SK-N-SH (cell line): Measurements from ENCODE around the gene IL17REL. TPM values are rescaled to one million over a fixed set of nuclear protein-coding genes. Genes with fewer than 3 reads are reported as not detected.

Experiments
- CTCF ChIA-PET: fragments of 300-600, 350-600 bp; formaldehyde crosslinking; extraction: SDS; loops from one replicate; lab custom pipeline; 2021; lab: Yijun Ruan, JAX
- POLR2A ChIA-PET: fragments of 350-600 bp; sonication (Branson Sonifier 250); formaldehyde crosslinking; extraction: SDS; loops from one replicate; lab custom pipeline; 2020; ENCODE audit warnings: antibody characterized with exemption, inconsistent platforms; lab: Yijun Ruan, JAX
- DNase-seq: peaks from one replicate; pipeline ENCODE4 v3.0.0; 2012
- H2AFZ ChIP-seq: fragments of 200-600 bp; sonication (generic); 2 replicates; pipeline ENCODE4 v1.8.1; 2016; ENCODE audit warnings: antibody characterized with exemption, mild to moderate bottlenecking, low read depth
- H3F3A ChIP-seq: fragments of 200-600 bp; sonication (generic); replicated peaks from 2 replicates; pipeline ENCODE3; 2016; ENCODE audit warnings: antibody characterized with exemption, mild to moderate bottlenecking; ENCODE audit not compliant: insufficient read depth
- H3K27ac ChIP-seq, 2 experiments: fragments of 200-500 bp in 1 of 2; fragments of 200-600 bp in 1 of 2; sonication (Bioruptor generic) in 1 of 2; sonication (generic), shearing (Covaris generic) in 1 of 2; 2 replicates each; pipeline versions ENCODE4 v1.5.1 to v1.6.1; 2014 to 2016; ENCODE audit warnings: low read depth in 2 of 2, inconsistent platforms in 1 of 2, low read length in 1 of 2, mild to moderate bottlenecking in 1 of 2, mixed read lengths in 1 of 2
- H3K27me3 ChIP-seq: fragments of 200-600 bp; sonication (generic), shearing (Covaris generic); 2 replicates; pipeline ENCODE4 v1.6.1; 2016; ENCODE audit warnings: mixed run types; ENCODE audit not compliant: insufficient read depth
- H3K36me3 ChIP-seq, 2 experiments: fragments of 200-500 bp in 1 of 2; fragments of 200-600 bp in 1 of 2; sonication (Bioruptor generic) in 1 of 2; sonication (generic) in 1 of 2; replicated peaks in 1 of 2; 2 replicates each; pipeline versions ENCODE3 to v1.5.1; 2014 to 2016; ENCODE audit warnings: low read length in 1 of 2, mild to moderate bottlenecking in 1 of 2; ENCODE audit not compliant: insufficient read depth in 2 of 2, control insufficient read depth in 1 of 2
- H3K4me1 ChIP-seq, 2 experiments: fragments of 200-500 bp in 1 of 2; fragments of 200-600 bp in 1 of 2; sonication (Bioruptor generic) in 1 of 2; sonication (generic), shearing (Covaris generic) in 1 of 2; 2 replicates each; pipeline versions ENCODE4 v1.5.1 to v1.6.1; 2014 to 2016; ENCODE audit warnings: low read depth in 1 of 2, low read length in 1 of 2, mixed run types in 1 of 2; ENCODE audit not compliant: insufficient read depth in 2 of 2, control insufficient read depth in 1 of 2
- H3K4me2 ChIP-seq: fragments of 200-600 bp; sonication (generic), shearing (Covaris generic); 2 replicates; pipeline ENCODE4 v1.6.1; 2017; ENCODE audit warnings: mixed run types
- H3K4me3 ChIP-seq, 2 experiments: fragments of 200-500 bp in 1 of 2; fragments of 200-600 bp in 1 of 2; sonication (Bioruptor generic) in 1 of 2; sonication (generic), shearing (Covaris generic) in 1 of 2; 2 replicates each; pipeline versions ENCODE4 v1.5.1 to v1.8.1; 2014 to 2016; ENCODE audit warnings: low read depth in 2 of 2, inconsistent platforms in 1 of 2, low read length in 1 of 2, mild to moderate bottlenecking in 1 of 2, mixed read lengths in 1 of 2, moderate library complexity in 1 of 2
- H3K79me2 ChIP-seq: fragments of 200-600 bp; sonication (generic); 2 replicates; pipeline ENCODE4 v1.8.1; 2017; ENCODE audit warnings: mild to moderate bottlenecking; ENCODE audit not compliant: insufficient read depth
- H3K9ac ChIP-seq: fragments of 200-600 bp; sonication (generic); 2 replicates; pipeline ENCODE4 v1.6.1; 2017; ENCODE audit warnings: mixed run types
- H3K9me2 ChIP-seq: fragments of 200-600 bp; sonication (generic); 2 replicates; pipeline ENCODE4 v1.6.1; 2017; ENCODE audit warnings: mixed run types
- H3K9me3 ChIP-seq: fragments of 200-600 bp; sonication (generic); 2 replicates; pipeline ENCODE4 v1.6.1; 2017; ENCODE audit warnings: mixed run types, mild to moderate bottlenecking, moderate library complexity
- H4K20me1 ChIP-seq: fragments of 200-600 bp; sonication (generic); 2 replicates; pipeline ENCODE4 v1.6.1; 2017; ENCODE audit warnings: mild to moderate bottlenecking, mixed run types; ENCODE audit not compliant: insufficient read depth
- FOXJ3 ChIP-seq: sonication (generic); formaldehyde crosslinking; IDR thresholded peaks from 2 replicates; pipeline ENCODE4 v1.5.1; 2020; ENCODE audit warnings: mild to moderate bottlenecking, missing genetic modification reagents
- GABPA ChIP-seq: IDR thresholded peaks from 2 replicates; pipeline ENCODE4 v1.4.0; 2012; ENCODE audit warnings: low read depth, mild to moderate bottlenecking
- JUND ChIP-seq: IDR thresholded peaks from 2 replicates; pipeline ENCODE4 v1.4.0; 2012
- MXI1 ChIP-seq: IDR thresholded peaks from 2 replicates; pipeline ENCODE4 v1.6.1; 2012; ENCODE audit warnings: mild to moderate bottlenecking, low read depth, low read length, improper control_type of control experiment
- NFIC ChIP-seq: IDR thresholded peaks from 2 replicates; pipeline ENCODE4 v1.4.0; 2012; ENCODE audit warnings: borderline replicate concordance
- NRF1 ChIP-seq: IDR thresholded peaks from 2 replicates; pipeline ENCODE4 v1.6.1; 2012; ENCODE audit warnings: low read depth, mild to moderate bottlenecking, low read length
- RXRA ChIP-seq: IDR thresholded peaks from 2 replicates; pipeline ENCODE4 v1.4.0; 2012; ENCODE audit warnings: low read depth, mild to moderate bottlenecking, borderline replicate concordance
- TAF1 ChIP-seq: IDR thresholded peaks from 2 replicates; pipeline ENCODE4 v1.6.1; 2012; ENCODE audit warnings: low read depth, mild to moderate bottlenecking, low read length, moderate library complexity, borderline replicate concordance
- USF1 ChIP-seq: IDR thresholded peaks from 2 replicates; pipeline ENCODE4 v1.4.0; 2012; ENCODE audit warnings: low read depth, borderline replicate concordance
- USF2 ChIP-seq: fragments of 150-350 bp; IDR thresholded peaks from 2 replicates; pipeline ENCODE4 v1.6.1; 2017; ENCODE audit warnings: antibody characterized with exemption, low read length, low read depth, borderline replicate concordance
- WGBS: methylation state at CpG from one replicate; pipeline ENCODE4 v1.1.6; 2017; ENCODE audit warnings: low lambda C conversion rate; 5-methylcytosine and 5-hydroxymethylcytosine counted together
- polyA plus RNA-seq, 3 experiments: library from polyadenylated mRNA; depleted of rRNA; stranded (reverse); fragments of >200 nt; gene quantifications; 2 replicates each; pipeline ENCODE4 v1.2.3, GENCODE V29; 2012
- TF ChIP-seq, protein P1 (sequence below): IDR thresholded peaks from 2 replicates; pipeline ENCODE4; 2012
- TF ChIP-seq, protein P2 (sequence below): IDR thresholded peaks from 2 replicates; pipeline ENCODE4 v1.4.0; 2012; ENCODE audit warnings: low read depth, borderline replicate concordance
- TF ChIP-seq, protein P3 (sequence below): fragments of 150-350 bp; IDR thresholded peaks from 2 replicates; pipeline ENCODE4 v1.6.1; 2016; ENCODE audit warnings: mild to moderate bottlenecking, low read depth, low read length

Gene IL17REL
- polyA plus RNA-seq, 1 of the 3 experiments (the other 2 are of a cell fraction), result not detected

- TF ChIP-seq USF2, result no peak
- TF ChIP-seq USF1, result no peak
- no peak for TF ChIP-seq NFIC
Measured at GRCh38 chr22:50030297-50031188, 18.0 kb upstream of the IL17REL start (continued).

- Histone ChIP-seq H3K36me3 (no peaks in the 10 kb centered on the region), H3K79me2 (no peaks in the 10 kb centered on the region), H4K20me1 (no peaks in the 10 kb centered on the region), H3K9ac (no peak overlapping the region), H3K27ac (no peak overlapping the region), H2AFZ (no peak overlapping the region), H3K9me2 (no peaks in the 10 kb centered on the region), H3K9me3 (no peaks in the 10 kb centered on the region), H3K4me3 (no peak overlapping the region), H3K4me1 (peaks cover 0 to 13% of the 10 kb centered on the region in 2 experiments; a peak in 1 of 4 replicates), H3K27me3 (no peaks in the 10 kb centered on the region; the same call in none of the 2 replicates), H3F3A (no peaks in the 10 kb centered on the region), H3K4me2 (no peak overlapping the region)
- CTCF ChIA-PET, result interaction anchor here (0.6 to 2.5 kb wide), 8 partner anchors 10 to 97 kb away, joined by 3 to 25 read pairs (median 3); no protein-coding TSS in a partner anchor
- DNase-seq, result peak; percentile 84
- TF ChIP-seq NFIC, result 0 out of 2 replicates have a peak, but pooled peaks have one; percentile 12
- TF ChIP-seq FOXJ3, result peak; percentile 35
- no peak for TF ChIP-seq RXRA
- TF ChIP-seq, protein P1, sequence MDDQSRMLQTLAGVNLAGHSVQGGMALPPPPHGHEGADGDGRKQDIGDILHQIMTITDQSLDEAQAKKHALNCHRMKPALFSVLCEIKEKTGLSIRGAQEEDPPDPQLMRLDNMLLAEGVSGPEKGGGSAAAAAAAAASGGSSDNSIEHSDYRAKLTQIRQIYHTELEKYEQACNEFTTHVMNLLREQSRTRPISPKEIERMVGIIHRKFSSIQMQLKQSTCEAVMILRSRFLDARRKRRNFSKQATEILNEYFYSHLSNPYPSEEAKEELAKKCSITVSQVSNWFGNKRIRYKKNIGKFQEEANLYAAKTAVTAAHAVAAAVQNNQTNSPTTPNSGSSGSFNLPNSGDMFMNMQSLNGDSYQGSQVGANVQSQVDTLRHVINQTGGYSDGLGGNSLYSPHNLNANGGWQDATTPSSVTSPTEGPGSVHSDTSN, result no peak
- no peak for TF ChIP-seq TAF1
- TF ChIP-seq, protein P2, sequence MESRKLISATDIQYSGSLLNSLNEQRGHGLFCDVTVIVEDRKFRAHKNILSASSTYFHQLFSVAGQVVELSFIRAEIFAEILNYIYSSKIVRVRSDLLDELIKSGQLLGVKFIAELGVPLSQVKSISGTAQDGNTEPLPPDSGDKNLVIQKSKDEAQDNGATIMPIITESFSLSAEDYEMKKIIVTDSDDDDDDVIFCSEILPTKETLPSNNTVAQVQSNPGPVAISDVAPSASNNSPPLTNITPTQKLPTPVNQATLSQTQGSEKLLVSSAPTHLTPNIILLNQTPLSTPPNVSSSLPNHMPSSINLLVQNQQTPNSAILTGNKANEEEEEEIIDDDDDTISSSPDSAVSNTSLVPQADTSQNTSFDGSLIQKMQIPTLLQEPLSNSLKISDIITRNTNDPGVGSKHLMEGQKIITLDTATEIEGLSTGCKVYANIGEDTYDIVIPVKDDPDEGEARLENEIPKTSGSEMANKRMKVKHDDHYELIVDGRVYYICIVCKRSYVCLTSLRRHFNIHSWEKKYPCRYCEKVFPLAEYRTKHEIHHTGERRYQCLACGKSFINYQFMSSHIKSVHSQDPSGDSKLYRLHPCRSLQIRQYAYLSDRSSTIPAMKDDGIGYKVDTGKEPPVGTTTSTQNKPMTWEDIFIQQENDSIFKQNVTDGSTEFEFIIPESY, result no peak
- TF ChIP-seq MXI1, result peak; percentile 73
- no peak for TF ChIP-seq USF1
- TF ChIP-seq, protein P3, sequence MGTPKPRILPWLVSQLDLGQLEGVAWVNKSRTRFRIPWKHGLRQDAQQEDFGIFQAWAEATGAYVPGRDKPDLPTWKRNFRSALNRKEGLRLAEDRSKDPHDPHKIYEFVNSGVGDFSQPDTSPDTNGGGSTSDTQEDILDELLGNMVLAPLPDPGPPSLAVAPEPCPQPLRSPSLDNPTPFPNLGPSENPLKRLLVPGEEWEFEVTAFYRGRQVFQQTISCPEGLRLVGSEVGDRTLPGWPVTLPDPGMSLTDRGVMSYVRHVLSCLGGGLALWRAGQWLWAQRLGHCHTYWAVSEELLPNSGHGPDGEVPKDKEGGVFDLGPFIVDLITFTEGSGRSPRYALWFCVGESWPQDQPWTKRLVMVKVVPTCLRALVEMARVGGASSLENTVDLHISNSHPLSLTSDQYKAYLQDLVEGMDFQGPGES, result no peak
- no peak for TF ChIP-seq GABPA
- no peak for TF ChIP-seq JUND
- no peak for TF ChIP-seq NRF1
- WGBS, result 20% methylated on average over 19 of the region's 42 CpGs
- POLR2A ChIA-PET, result interaction anchor here (0.7 to 1.3 kb wide), 2 partner anchors 97 to 205 kb away, joined by 3 read pairs; no protein-coding TSS in a partner anchor
Measured at GRCh38 chr22:50027639-50028537, 15.3 kb upstream of the IL17REL start.
